Activated CD8-positive, alpha-beta T cell treated with anti-CD3 and anti-CD28 coated beads, Interleukin-2, amount 10 ng/mL, durations not matched to agents 7 days and 5 days (primary cell): Measurements from ENCODE around the gene NCCRP1. TPM values are rescaled to one million over a fixed set of nuclear protein-coding genes. Genes with fewer than 3 reads are reported as not detected.

ENCODE experiments used
- ATAC-seq: fragments of 150-1000 bp; cut with Tn5 transposase; one replicate; pipeline ENCODE4 v1.10.0; 2021; ENCODE audit warnings: moderate library complexity
- CTCF ChIA-PET: fragments of 350-600 bp; sonication (Branson Sonifier 250); formaldehyde crosslinking; loops from one replicate; lab custom pipeline; 2021; ENCODE audit warnings: antibody characterized with exemption; lab: Charles Lee
- POLR2A ChIA-PET: fragments of 350-600 bp; sonication (Branson Sonifier 250); formaldehyde crosslinking; loops from one replicate; lab custom pipeline; 2021; ENCODE audit warnings: antibody characterized with exemption; lab: Charles Lee
- DNase-seq: peaks from one replicate; pipeline ENCODE4 v3.0.0-alpha.2; 2020
- H3K27ac Mint-ChIP-seq: one replicate; pipeline ENCODE4 v1.8.0; 2021; ENCODE audit warnings: mild to moderate bottlenecking, mixed read lengths
- H3K27me3 Mint-ChIP-seq: one replicate; pipeline ENCODE4 v1.8.0; 2021; ENCODE audit warnings: low read depth, mixed read lengths
- H3K36me3 Mint-ChIP-seq: one replicate; pipeline ENCODE4 v1.8.0; 2021; ENCODE audit warnings: low read depth, mixed read lengths
- H3K4me1 Mint-ChIP-seq: one replicate; pipeline ENCODE4 v1.8.0; 2021; ENCODE audit warnings: low read depth, mixed read lengths
- H3K4me3 Mint-ChIP-seq: one replicate; pipeline ENCODE4 v1.8.0; 2021; ENCODE audit warnings: mild to moderate bottlenecking, mixed read lengths
- H3K9me3 Mint-ChIP-seq: one replicate; pipeline ENCODE4 v1.8.0; 2022; ENCODE audit warnings: mixed read lengths; ENCODE audit not compliant: insufficient read depth
- total RNA-seq, 2 experiments: library from RNA; stranded (reverse); gene quantifications; one replicate each; pipeline ENCODE4 v1.2.3, GENCODE V29; 2021

NCCRP1 gene
- total RNA-seq, 2 experiments from 2014 or later: not detected

- no peak for DNase-seq
- Mint-ChIP-seq H3K4me1 (peaks cover 4% of the 10 kb centered on the region), H3K4me3 (no peak overlapping the region), H3K27ac (no peak overlapping the region), H3K27me3 (no peaks in the 10 kb centered on the region), H3K9me3 (no peaks in the 10 kb centered on the region), H3K36me3 (no peaks in the 10 kb centered on the region)
- ChIA-PET CTCF (no interaction called here), POLR2A (no interaction called here)
- ATAC-seq: no peak
Measured at GRCh38 chr19:39167461-39168257, 29.1 kb upstream of the NCCRP1 start.

- ChIA-PET CTCF (no interaction called here), POLR2A (no interaction called here)
- Mint-ChIP-seq H3K27ac (no peak overlapping the region), H3K9me3 (no peaks in the 10 kb centered on the region), H3K27me3 (no peaks in the 10 kb centered on the region), H3K4me3 (no peak overlapping the region), H3K36me3 (no peaks in the 10 kb centered on the region), H3K4me1 (no peaks in the 10 kb centered on the region)
- DNase-seq (no peak), ATAC-seq (no peak)
Measured at GRCh38 chr19:39168258-39169142, 28.3 kb upstream of the NCCRP1 start.

- CTCF ChIA-PET: no interaction called here
- POLR2A ChIA-PET: no interaction called here
- Mint-ChIP-seq H3K4me1 (no peaks in the 10 kb centered on the region), H3K4me3 (no peak overlapping the region), H3K27ac (no peak overlapping the region), H3K9me3 (no peaks in the 10 kb centered on the region), H3K36me3 (no peaks in the 10 kb centered on the region), H3K27me3 (no peaks in the 10 kb centered on the region)
- DNase-seq: no peak
- no peak for ATAC-seq
Measured at GRCh38 chr19:39169143-39169810, 27.5 kb upstream of the NCCRP1 start.

GRCh38 chr19:39170386-39171231, 26.2 kb upstream of the NCCRP1 start:
- Mint-ChIP-seq H3K4me1 (no peaks in the 10 kb centered on the region), H3K27me3 (no peaks in the 10 kb centered on the region), H3K27ac (no peak overlapping the region), H3K4me3 (no peak overlapping the region), H3K36me3 (no peaks in the 10 kb centered on the region), H3K9me3 (no peaks in the 10 kb centered on the region)
- ChIA-PET CTCF (no interaction called here), POLR2A (no interaction called here)
- ATAC-seq (no peak), DNase-seq (no peak)

- CTCF ChIA-PET: no interaction called here
- Mint-ChIP-seq H3K4me3 (no peak overlapping the region), H3K9me3 (no peaks in the 10 kb centered on the region), H3K4me1 (no peaks in the 10 kb centered on the region), H3K27me3 (no peaks in the 10 kb centered on the region), H3K27ac (no peak overlapping the region), H3K36me3 (no peaks in the 10 kb centered on the region)
- ATAC-seq (no peak), DNase-seq (no peak)
- POLR2A ChIA-PET: no interaction called here
Measured at GRCh38 chr19:39171479-39172465, 25.0 kb upstream of the NCCRP1 start.

- H3K9me3 Mint-ChIP-seq: no peaks in the 10 kb centered on the region
- ChIA-PET POLR2A (no interaction called here), CTCF (no interaction called here)
- no peak overlapping the region for H3K27ac Mint-ChIP-seq
- H3K36me3 Mint-ChIP-seq: no peaks in the 10 kb centered on the region
- DNase-seq (no peak), ATAC-seq (no peak)
- H3K4me3 Mint-ChIP-seq: no peak overlapping the region
- H3K4me1 Mint-ChIP-seq: no peaks in the 10 kb centered on the region
- no peaks in the 10 kb centered on the region for H3K27me3 Mint-ChIP-seq
Measured at GRCh38 chr19:39172700-39173501, 23.9 kb upstream of the NCCRP1 start.

GRCh38 chr19:39173502-39173991, 23.2 kb upstream of the NCCRP1 start:
- no peaks in the 10 kb centered on the region for H3K9me3 Mint-ChIP-seq
- POLR2A ChIA-PET: no interaction called here
- ATAC-seq (no peak), DNase-seq (no peak)
- H3K36me3 Mint-ChIP-seq: no peaks in the 10 kb centered on the region
- CTCF ChIA-PET: no interaction called here
- H3K4me1 Mint-ChIP-seq: no peaks in the 10 kb centered on the region
- no peak overlapping the region for H3K27ac Mint-ChIP-seq
- H3K27me3 Mint-ChIP-seq: no peaks in the 10 kb centered on the region
- no peak overlapping the region for H3K4me3 Mint-ChIP-seq

- Mint-ChIP-seq H3K27me3 (no peaks in the 10 kb centered on the region), H3K4me3 (no peak overlapping the region), H3K9me3 (no peaks in the 10 kb centered on the region), H3K36me3 (peaks cover 2% of the 10 kb centered on the region), H3K27ac (no peak overlapping the region), H3K4me1 (no peaks in the 10 kb centered on the region)
- CTCF ChIA-PET: no interaction called here
- DNase-seq (no peak), ATAC-seq (no peak)
- POLR2A ChIA-PET: interaction anchor here (0.7 kb wide), 1 partner anchor 155 kb away, joined by 4 read pairs; no protein-coding TSS in a partner anchor
Measured at GRCh38 chr19:39174142-39174541, 22.6 kb upstream of the NCCRP1 start.

GRCh38 chr19:39174558-39175544, 21.9 kb upstream of the NCCRP1 start:
- CTCF ChIA-PET: no interaction called here
- Mint-ChIP-seq H3K36me3 (peaks cover 2% of the 10 kb centered on the region), H3K4me1 (no peaks in the 10 kb centered on the region), H3K27me3 (no peaks in the 10 kb centered on the region), H3K27ac (no peak overlapping the region), H3K4me3 (no peak overlapping the region), H3K9me3 (no peaks in the 10 kb centered on the region)
- DNase-seq (no peak), ATAC-seq (no peak)
- POLR2A ChIA-PET: interaction anchor here (0.7 kb wide), 1 partner anchor 154 kb away, joined by 4 read pairs; no protein-coding TSS in a partner anchor
